Measurements from ENCODE around the gene ACBD3.

DNA sequence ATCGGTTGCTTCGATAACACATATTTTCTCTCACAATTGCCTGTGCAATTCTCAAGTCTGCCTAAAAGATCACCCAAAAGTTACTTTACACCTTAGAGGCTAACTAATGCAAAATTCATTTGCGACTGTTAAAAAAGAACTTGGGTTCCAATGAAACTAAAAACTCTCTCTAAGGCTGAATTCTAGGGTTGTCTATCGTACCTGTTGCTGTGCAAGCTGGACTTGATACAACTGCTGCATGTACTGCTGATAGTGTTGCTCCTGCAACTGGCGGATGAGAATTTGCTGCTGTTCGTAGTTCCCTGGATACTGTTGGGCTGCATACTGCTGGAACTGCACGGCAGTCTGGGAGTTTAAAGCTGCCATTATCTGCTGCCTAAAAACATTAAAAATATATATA is 27.6 kb downstream of the ACBD3 start:
- TF ChIP-seq CTCF (IDR thresholded peaks at IDR 0.05) (no peak), POLR2A (IDR thresholded peaks at IDR 0.05; ENCODE audit: low read depth) (no peak), POLR2AphosphoS5 (IDR thresholded peaks at IDR 0.05) (no peak)
